HepG2 (cell line): ENCODE measurements around the gene VDR. TPM values are rescaled to one million over a fixed set of nuclear protein-coding genes. Genes with fewer than 3 reads are reported as not detected.

Source experiments
- ATAD3A ChIP-seq: sonication (generic); formaldehyde crosslinking; IDR thresholded peaks from 2 replicates; pipeline ENCODE4 v1.4.0; 2020; ENCODE audit warnings: missing genetic modification reagents
- GATAD2A ChIP-seq: IDR thresholded peaks from 2 replicates; pipeline ENCODE4 v1.6.1; 2016
- MAF1 ChIP-seq: sonication (generic); formaldehyde crosslinking; IDR thresholded peaks from 2 replicates; pipeline ENCODE4 v1.5.0; 2020; ENCODE audit warnings: missing genetic modification reagents, borderline replicate concordance
- POLR2A ChIP-seq, 2 experiments: IDR thresholded peaks; 2 replicates each; pipeline ENCODE4 v1.6.1; 2011; ENCODE audit warnings: low read depth in 2 of 2, low read length in 2 of 2, mild to moderate bottlenecking in 1 of 2, moderate library complexity in 1 of 2; ENCODE audit not compliant: insufficient read depth in 1 of 2
- SRSF4 ChIP-seq: fragments of 200-400 bp; formaldehyde crosslinking; IDR thresholded peaks from one replicate; pipeline ENCODE4 v1.6.1; 2018; ENCODE audit warnings: mild to moderate bottlenecking, low read depth, low read length, moderate library complexity; ENCODE audit not compliant: poor library complexity, severe bottlenecking
- ZNF317 ChIP-seq: sonication (generic); formaldehyde crosslinking; IDR thresholded peaks from 2 replicates; pipeline ENCODE4 v1.5.0; 2020; ENCODE audit warnings: mild to moderate bottlenecking, missing genetic modification reagents
- ZNF33A ChIP-seq: sonication (generic); formaldehyde crosslinking; IDR thresholded peaks from 2 replicates; pipeline ENCODE4 v1.5.1; 2020; ENCODE audit warnings: missing genetic modification reagents, mild to moderate bottlenecking, moderate library complexity, borderline replicate concordance
- ZNF549 ChIP-seq: sonication (generic); formaldehyde crosslinking; IDR thresholded peaks from 2 replicates; pipeline ENCODE4 v1.5.0; 2020; ENCODE audit warnings: missing genetic modification reagents
- ZNF567 ChIP-seq: sonication (generic); formaldehyde crosslinking; IDR thresholded peaks from 2 replicates; pipeline ENCODE4 v1.8.1; 2023; ENCODE audit warnings: mild to moderate bottlenecking, missing genetic modification reagents, borderline replicate concordance
- ZZZ3 ChIP-seq: sonication (generic); formaldehyde crosslinking; IDR thresholded peaks from 2 replicates; pipeline ENCODE4 v1.4.0; 2020; ENCODE audit warnings: missing genetic modification reagents, mild to moderate bottlenecking, borderline replicate concordance
- polyA plus RNA-seq, 8 experiments: library from polyadenylated mRNA; depleted of rRNA in 3 of 8; stranded (reverse) in 7 of 8; unstranded in 1 of 8; fragments of >200 nt; fragmentation: Illumina TruSeq in 4 of 8; extraction: Trizol in 4 of 8; gene quantifications; 2 replicates each; pipeline versions ENCODE4 v1.2.1 to v1.2.3, GENCODE V29; 2011 to 2016; ENCODE audit warnings: low read depth in 4 of 8, missing spikeins in 1 of 8, mixed read lengths in 1 of 8; ENCODE audit not compliant: insufficient read depth in 1 of 8
- total RNA-seq, 5 experiments: library from RNA; depleted of rRNA; stranded (reverse); fragments of >200 nt; fragmentation: Illumina TruSeq; extraction: Trizol; gene quantifications; 2 replicates each; pipeline ENCODE4 v1.2.3, GENCODE V29; 2016; ENCODE audit warnings: low read depth in 1 of 5
- TF ChIP-seq, protein P1 (sequence below): sonication (generic); formaldehyde crosslinking; IDR thresholded peaks from 2 replicates; pipeline ENCODE4 v1.8.0; 2022; ENCODE audit warnings: mild to moderate bottlenecking, missing genetic modification reagents, moderate library complexity
- TF ChIP-seq, protein P2 (sequence below): IDR thresholded peaks from 2 replicates; pipeline ENCODE4 v1.6.1; 2016; ENCODE audit warnings: low read depth
- TF ChIP-seq, protein P3 (sequence below): IDR thresholded peaks from 2 replicates; pipeline ENCODE4 v1.6.1; 2016; ENCODE audit warnings: low read depth, control low read depth
- TF ChIP-seq, protein P4 (sequence below): sonication (generic); formaldehyde crosslinking; IDR thresholded peaks from 2 replicates; pipeline ENCODE4 v1.4.0; 2020; ENCODE audit warnings: missing genetic modification reagents, borderline replicate concordance
- TF ChIP-seq, protein P5 (sequence below): sonication (generic); formaldehyde crosslinking; IDR thresholded peaks from 2 replicates; pipeline ENCODE4 v1.8.0; 2023; ENCODE audit warnings: mild to moderate bottlenecking, missing genetic modification reagents
- TF ChIP-seq, protein P6 (sequence below): sonication (generic); formaldehyde crosslinking; IDR thresholded peaks from 2 replicates; pipeline ENCODE4 v1.4.0; 2020; ENCODE audit warnings: missing genetic modification reagents

VDR gene
- total and polyA plus RNA-seq, 2 of the 13 experiments (the other 11 are each of a cell fraction or from before 2014, with no cell fraction given) = 0.08 to 0.33 TPM

DNA sequence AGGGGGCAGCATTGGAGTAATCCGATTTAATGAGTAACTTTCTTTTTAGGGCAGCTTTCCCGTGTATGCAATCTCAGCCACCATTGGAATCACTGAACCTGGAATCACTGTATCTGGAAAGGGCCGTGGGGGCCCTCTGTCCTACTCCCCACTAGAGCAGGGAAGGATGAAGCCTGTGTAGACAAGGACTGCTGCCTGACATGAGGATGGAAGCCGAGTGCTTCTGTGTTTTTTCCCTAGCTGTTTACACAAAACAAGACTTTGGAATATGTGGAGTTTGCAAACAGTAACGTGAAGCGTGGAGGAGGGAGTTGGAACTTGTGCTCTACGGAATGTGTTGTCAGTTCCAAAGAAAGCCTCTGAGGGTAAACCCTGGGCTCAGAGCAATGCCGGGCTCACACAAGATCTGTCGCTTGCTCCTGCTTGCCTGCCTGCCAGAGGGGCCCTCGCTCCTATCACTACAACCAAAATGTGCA is 52.7 kb downstream of the VDR start (continued):
- TF ChIP-seq ZZZ3 (no peak), POLR2A (IDR thresholded peaks at IDR 0.05; ENCODE audit: insufficient read depth in 1 of 2, low read depth in 2 of 2, low read length in 2 of 2) (peak; percentile 28 to 31; a peak in 1 of 4 replicates), SRSF4 (no peak), ZNF549 (CRISPR knock-in tag) (no peak), ZNF317 (no peak), GATAD2A (peak; percentile 75), ATAD3A (CRISPR knock-in tag) (no peak), ZNF567 (CRISPR knock-in tag) (no peak), ZNF33A (no peak), MAF1 (CRISPR knock-in tag) (no peak)
- TF ChIP-seq, protein P1, sequence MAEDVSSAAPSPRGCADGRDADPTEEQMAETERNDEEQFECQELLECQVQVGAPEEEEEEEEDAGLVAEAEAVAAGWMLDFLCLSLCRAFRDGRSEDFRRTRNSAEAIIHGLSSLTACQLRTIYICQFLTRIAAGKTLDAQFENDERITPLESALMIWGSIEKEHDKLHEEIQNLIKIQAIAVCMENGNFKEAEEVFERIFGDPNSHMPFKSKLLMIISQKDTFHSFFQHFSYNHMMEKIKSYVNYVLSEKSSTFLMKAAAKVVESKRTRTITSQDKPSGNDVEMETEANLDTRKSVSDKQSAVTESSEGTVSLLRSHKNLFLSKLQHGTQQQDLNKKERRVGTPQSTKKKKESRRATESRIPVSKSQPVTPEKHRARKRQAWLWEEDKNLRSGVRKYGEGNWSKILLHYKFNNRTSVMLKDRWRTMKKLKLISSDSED (CRISPR knock-in tag) = no peak
- TF ChIP-seq, protein P2, sequence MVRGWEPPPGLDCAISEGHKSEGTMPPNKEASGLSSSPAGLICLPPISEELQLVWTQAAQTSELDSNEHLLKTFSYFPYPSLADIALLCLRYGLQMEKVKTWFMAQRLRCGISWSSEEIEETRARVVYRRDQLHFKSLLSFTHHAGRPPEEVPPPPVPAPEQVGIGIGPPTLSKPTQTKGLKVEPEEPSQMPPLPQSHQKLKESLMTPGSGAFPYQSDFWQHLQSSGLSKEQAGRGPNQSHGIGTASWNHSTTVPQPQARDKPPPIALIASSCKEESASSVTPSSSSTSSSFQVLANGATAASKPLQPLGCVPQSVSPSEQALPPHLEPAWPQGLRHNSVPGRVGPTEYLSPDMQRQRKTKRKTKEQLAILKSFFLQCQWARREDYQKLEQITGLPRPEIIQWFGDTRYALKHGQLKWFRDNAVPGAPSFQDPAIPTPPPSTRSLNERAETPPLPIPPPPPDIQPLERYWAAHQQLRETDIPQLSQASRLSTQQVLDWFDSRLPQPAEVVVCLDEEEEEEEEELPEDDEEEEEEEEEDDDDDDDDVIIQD (CRISPR knock-in tag) = 0 out of 2 replicates have a peak, but pooled peaks have one; percentile 33
- TF ChIP-seq, protein P3, sequence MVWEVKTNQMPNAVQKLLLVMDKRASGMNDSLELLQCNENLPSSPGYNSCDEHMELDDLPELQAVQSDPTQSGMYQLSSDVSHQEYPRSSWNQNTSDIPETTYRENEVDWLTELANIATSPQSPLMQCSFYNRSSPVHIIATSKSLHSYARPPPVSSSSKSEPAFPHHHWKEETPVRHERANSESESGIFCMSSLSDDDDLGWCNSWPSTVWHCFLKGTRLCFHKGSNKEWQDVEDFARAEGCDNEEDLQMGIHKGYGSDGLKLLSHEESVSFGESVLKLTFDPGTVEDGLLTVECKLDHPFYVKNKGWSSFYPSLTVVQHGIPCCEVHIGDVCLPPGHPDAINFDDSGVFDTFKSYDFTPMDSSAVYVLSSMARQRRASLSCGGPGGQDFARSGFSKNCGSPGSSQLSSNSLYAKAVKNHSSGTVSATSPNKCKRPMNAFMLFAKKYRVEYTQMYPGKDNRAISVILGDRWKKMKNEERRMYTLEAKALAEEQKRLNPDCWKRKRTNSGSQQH (CRISPR knock-in tag) = no peak
- TF ChIP-seq, protein P4, sequence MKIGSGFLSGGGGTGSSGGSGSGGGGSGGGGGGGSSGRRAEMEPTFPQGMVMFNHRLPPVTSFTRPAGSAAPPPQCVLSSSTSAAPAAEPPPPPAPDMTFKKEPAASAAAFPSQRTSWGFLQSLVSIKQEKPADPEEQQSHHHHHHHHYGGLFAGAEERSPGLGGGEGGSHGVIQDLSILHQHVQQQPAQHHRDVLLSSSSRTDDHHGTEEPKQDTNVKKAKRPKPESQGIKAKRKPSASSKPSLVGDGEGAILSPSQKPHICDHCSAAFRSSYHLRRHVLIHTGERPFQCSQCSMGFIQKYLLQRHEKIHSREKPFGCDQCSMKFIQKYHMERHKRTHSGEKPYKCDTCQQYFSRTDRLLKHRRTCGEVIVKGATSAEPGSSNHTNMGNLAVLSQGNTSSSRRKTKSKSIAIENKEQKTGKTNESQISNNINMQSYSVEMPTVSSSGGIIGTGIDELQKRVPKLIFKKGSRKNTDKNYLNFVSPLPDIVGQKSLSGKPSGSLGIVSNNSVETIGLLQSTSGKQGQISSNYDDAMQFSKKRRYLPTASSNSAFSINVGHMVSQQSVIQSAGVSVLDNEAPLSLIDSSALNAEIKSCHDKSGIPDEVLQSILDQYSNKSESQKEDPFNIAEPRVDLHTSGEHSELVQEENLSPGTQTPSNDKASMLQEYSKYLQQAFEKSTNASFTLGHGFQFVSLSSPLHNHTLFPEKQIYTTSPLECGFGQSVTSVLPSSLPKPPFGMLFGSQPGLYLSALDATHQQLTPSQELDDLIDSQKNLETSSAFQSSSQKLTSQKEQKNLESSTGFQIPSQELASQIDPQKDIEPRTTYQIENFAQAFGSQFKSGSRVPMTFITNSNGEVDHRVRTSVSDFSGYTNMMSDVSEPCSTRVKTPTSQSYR (CRISPR knock-in tag) = peak; percentile 40; the same call in 1 of the 2 replicates
- TF ChIP-seq, protein P5, sequence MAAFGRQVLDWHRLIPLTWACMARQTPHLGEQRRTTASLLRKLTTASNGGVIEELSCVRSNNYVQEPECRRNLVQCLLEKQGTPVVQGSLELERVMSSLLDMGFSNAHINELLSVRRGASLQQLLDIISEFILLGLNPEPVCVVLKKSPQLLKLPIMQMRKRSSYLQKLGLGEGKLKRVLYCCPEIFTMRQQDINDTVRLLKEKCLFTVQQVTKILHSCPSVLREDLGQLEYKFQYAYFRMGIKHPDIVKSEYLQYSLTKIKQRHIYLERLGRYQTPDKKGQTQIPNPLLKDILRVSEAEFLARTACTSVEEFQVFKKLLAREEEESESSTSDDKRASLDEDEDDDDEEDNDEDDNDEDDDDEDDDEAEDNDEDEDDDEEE (CRISPR knock-in tag) = no peak
- TF ChIP-seq, protein P6, sequence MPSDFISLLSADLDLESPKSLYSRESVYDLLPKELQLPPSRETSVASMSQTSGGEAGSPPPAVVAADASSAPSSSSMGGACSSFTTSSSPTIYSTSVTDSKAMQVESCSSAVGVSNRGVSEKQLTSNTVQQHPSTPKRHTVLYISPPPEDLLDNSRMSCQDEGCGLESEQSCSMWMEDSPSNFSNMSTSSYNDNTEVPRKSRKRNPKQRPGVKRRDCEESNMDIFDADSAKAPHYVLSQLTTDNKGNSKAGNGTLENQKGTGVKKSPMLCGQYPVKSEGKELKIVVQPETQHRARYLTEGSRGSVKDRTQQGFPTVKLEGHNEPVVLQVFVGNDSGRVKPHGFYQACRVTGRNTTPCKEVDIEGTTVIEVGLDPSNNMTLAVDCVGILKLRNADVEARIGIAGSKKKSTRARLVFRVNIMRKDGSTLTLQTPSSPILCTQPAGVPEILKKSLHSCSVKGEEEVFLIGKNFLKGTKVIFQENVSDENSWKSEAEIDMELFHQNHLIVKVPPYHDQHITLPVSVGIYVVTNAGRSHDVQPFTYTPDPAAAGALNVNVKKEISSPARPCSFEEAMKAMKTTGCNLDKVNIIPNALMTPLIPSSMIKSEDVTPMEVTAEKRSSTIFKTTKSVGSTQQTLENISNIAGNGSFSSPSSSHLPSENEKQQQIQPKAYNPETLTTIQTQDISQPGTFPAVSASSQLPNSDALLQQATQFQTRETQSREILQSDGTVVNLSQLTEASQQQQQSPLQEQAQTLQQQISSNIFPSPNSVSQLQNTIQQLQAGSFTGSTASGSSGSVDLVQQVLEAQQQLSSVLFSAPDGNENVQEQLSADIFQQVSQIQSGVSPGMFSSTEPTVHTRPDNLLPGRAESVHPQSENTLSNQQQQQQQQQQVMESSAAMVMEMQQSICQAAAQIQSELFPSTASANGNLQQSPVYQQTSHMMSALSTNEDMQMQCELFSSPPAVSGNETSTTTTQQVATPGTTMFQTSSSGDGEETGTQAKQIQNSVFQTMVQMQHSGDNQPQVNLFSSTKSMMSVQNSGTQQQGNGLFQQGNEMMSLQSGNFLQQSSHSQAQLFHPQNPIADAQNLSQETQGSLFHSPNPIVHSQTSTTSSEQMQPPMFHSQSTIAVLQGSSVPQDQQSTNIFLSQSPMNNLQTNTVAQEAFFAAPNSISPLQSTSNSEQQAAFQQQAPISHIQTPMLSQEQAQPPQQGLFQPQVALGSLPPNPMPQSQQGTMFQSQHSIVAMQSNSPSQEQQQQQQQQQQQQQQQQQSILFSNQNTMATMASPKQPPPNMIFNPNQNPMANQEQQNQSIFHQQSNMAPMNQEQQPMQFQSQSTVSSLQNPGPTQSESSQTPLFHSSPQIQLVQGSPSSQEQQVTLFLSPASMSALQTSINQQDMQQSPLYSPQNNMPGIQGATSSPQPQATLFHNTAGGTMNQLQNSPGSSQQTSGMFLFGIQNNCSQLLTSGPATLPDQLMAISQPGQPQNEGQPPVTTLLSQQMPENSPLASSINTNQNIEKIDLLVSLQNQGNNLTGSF (CRISPR knock-in tag) = no peak
